Neural cell (in vitro differentiated cells): ENCODE measurements around the gene VPS33A.

Source experiments
- EZH2 ChIP-seq: fragments of 200-600, 300-800 bp; shearing (Covaris generic), sonication (generic); IDR thresholded peaks from 2 replicates; pipeline ENCODE4 v1.6.1; 2014; ENCODE audit warnings: antibody characterized with exemption, low read length, borderline replicate concordance, mild to moderate bottlenecking; ENCODE audit not compliant: insufficient read depth, poor library complexity, severe bottlenecking
- MXI1 ChIP-seq: fragments of 450-650 bp; conservative IDR thresholded peaks from 2 replicates; pipeline ENCODE4 v1.6.1; 2014; ENCODE audit warnings: antibody characterized with exemption, mild to moderate bottlenecking; ENCODE audit not compliant: poor library complexity, severe bottlenecking
- POLR2AphosphoS5 ChIP-seq: IDR thresholded peaks from 2 replicates; pipeline ENCODE4 v1.6.1; 2012
- TF ChIP-seq, protein P1 (sequence below): fragments of 450-650 bp; IDR thresholded peaks from 2 replicates; pipeline ENCODE4 v1.5.1; 2014; ENCODE audit warnings: antibody characterized with exemption, mild to moderate bottlenecking, moderate library complexity; ENCODE audit not compliant: poor library complexity, severe bottlenecking

GRCh38 chr12:122228092-122228491, 38.2 kb downstream of the VPS33A start:
- no peak for TF ChIP-seq MXI1
- TF ChIP-seq EZH2: no peak
- TF ChIP-seq, protein P1, sequence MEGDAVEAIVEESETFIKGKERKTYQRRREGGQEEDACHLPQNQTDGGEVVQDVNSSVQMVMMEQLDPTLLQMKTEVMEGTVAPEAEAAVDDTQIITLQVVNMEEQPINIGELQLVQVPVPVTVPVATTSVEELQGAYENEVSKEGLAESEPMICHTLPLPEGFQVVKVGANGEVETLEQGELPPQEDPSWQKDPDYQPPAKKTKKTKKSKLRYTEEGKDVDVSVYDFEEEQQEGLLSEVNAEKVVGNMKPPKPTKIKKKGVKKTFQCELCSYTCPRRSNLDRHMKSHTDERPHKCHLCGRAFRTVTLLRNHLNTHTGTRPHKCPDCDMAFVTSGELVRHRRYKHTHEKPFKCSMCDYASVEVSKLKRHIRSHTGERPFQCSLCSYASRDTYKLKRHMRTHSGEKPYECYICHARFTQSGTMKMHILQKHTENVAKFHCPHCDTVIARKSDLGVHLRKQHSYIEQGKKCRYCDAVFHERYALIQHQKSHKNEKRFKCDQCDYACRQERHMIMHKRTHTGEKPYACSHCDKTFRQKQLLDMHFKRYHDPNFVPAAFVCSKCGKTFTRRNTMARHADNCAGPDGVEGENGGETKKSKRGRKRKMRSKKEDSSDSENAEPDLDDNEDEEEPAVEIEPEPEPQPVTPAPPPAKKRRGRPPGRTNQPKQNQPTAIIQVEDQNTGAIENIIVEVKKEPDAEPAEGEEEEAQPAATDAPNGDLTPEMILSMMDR: no peak
- no peak for TF ChIP-seq POLR2AphosphoS5
